SK-N-SH (cell line): ENCODE data around the gene EEF1G. TPM values are rescaled to one million over a fixed set of nuclear protein-coding genes. Genes with fewer than 3 reads are reported as not detected.

ENCODE experiments used
- CTCF ChIA-PET: fragments of 300-600, 350-600 bp; formaldehyde crosslinking; extraction: SDS; loops from one replicate; lab custom pipeline; 2021; lab: Yijun Ruan, JAX
- POLR2A ChIA-PET: fragments of 350-600 bp; sonication (Branson Sonifier 250); formaldehyde crosslinking; extraction: SDS; loops from one replicate; lab custom pipeline; 2020; ENCODE audit warnings: antibody characterized with exemption, inconsistent platforms; lab: Yijun Ruan, JAX
- DNase-seq: peaks from one replicate; pipeline ENCODE4 v3.0.0; 2012
- H2AFZ ChIP-seq: fragments of 200-600 bp; sonication (generic); 2 replicates; pipeline ENCODE4 v1.8.1; 2016; ENCODE audit warnings: antibody characterized with exemption, mild to moderate bottlenecking, low read depth
- H3F3A ChIP-seq: fragments of 200-600 bp; sonication (generic); replicated peaks from 2 replicates; pipeline ENCODE3; 2016; ENCODE audit warnings: antibody characterized with exemption, mild to moderate bottlenecking; ENCODE audit not compliant: insufficient read depth
- H3K27ac ChIP-seq, 2 experiments: fragments of 200-500 bp in 1 of 2; fragments of 200-600 bp in 1 of 2; sonication (Bioruptor generic) in 1 of 2; sonication (generic), shearing (Covaris generic) in 1 of 2; 2 replicates each; pipeline versions ENCODE4 v1.5.1 to v1.6.1; 2014 to 2016; ENCODE audit warnings: low read depth in 2 of 2, inconsistent platforms in 1 of 2, low read length in 1 of 2, mild to moderate bottlenecking in 1 of 2, mixed read lengths in 1 of 2
- H3K27me3 ChIP-seq: fragments of 200-600 bp; sonication (generic), shearing (Covaris generic); 2 replicates; pipeline ENCODE4 v1.6.1; 2016; ENCODE audit warnings: mixed run types; ENCODE audit not compliant: insufficient read depth
- H3K36me3 ChIP-seq, 2 experiments: fragments of 200-500 bp in 1 of 2; fragments of 200-600 bp in 1 of 2; sonication (Bioruptor generic) in 1 of 2; sonication (generic) in 1 of 2; replicated peaks in 1 of 2; 2 replicates each; pipeline versions ENCODE3 to v1.5.1; 2014 to 2016; ENCODE audit warnings: low read length in 1 of 2, mild to moderate bottlenecking in 1 of 2; ENCODE audit not compliant: insufficient read depth in 2 of 2, control insufficient read depth in 1 of 2
- H3K4me1 ChIP-seq, 2 experiments: fragments of 200-500 bp in 1 of 2; fragments of 200-600 bp in 1 of 2; sonication (Bioruptor generic) in 1 of 2; sonication (generic), shearing (Covaris generic) in 1 of 2; 2 replicates each; pipeline versions ENCODE4 v1.5.1 to v1.6.1; 2014 to 2016; ENCODE audit warnings: low read depth in 1 of 2, low read length in 1 of 2, mixed run types in 1 of 2; ENCODE audit not compliant: insufficient read depth in 2 of 2, control insufficient read depth in 1 of 2
- H3K4me2 ChIP-seq: fragments of 200-600 bp; sonication (generic), shearing (Covaris generic); 2 replicates; pipeline ENCODE4 v1.6.1; 2017; ENCODE audit warnings: mixed run types
- H3K4me3 ChIP-seq, 2 experiments: fragments of 200-500 bp in 1 of 2; fragments of 200-600 bp in 1 of 2; sonication (Bioruptor generic) in 1 of 2; sonication (generic), shearing (Covaris generic) in 1 of 2; 2 replicates each; pipeline versions ENCODE4 v1.5.1 to v1.8.1; 2014 to 2016; ENCODE audit warnings: low read depth in 2 of 2, inconsistent platforms in 1 of 2, low read length in 1 of 2, mild to moderate bottlenecking in 1 of 2, mixed read lengths in 1 of 2, moderate library complexity in 1 of 2
- H3K79me2 ChIP-seq: fragments of 200-600 bp; sonication (generic); 2 replicates; pipeline ENCODE4 v1.8.1; 2017; ENCODE audit warnings: mild to moderate bottlenecking; ENCODE audit not compliant: insufficient read depth
- H3K9ac ChIP-seq: fragments of 200-600 bp; sonication (generic); 2 replicates; pipeline ENCODE4 v1.6.1; 2017; ENCODE audit warnings: mixed run types
- H3K9me2 ChIP-seq: fragments of 200-600 bp; sonication (generic); 2 replicates; pipeline ENCODE4 v1.6.1; 2017; ENCODE audit warnings: mixed run types
- H3K9me3 ChIP-seq: fragments of 200-600 bp; sonication (generic); 2 replicates; pipeline ENCODE4 v1.6.1; 2017; ENCODE audit warnings: mixed run types, mild to moderate bottlenecking, moderate library complexity
- H4K20me1 ChIP-seq: fragments of 200-600 bp; sonication (generic); 2 replicates; pipeline ENCODE4 v1.6.1; 2017; ENCODE audit warnings: mild to moderate bottlenecking, mixed run types; ENCODE audit not compliant: insufficient read depth
- CHD2 ChIP-seq: fragments of 150-350 bp; IDR thresholded peaks from 2 replicates; pipeline ENCODE4 v1.6.1; 2018; ENCODE audit warnings: low read length; ENCODE audit not compliant: partially characterized antibody
- ELF1 ChIP-seq: IDR thresholded peaks from 2 replicates; pipeline ENCODE4 v1.4.0; 2012
- FOXM1 ChIP-seq: IDR thresholded peaks from 2 replicates; pipeline ENCODE4 v1.4.0; 2012; ENCODE audit warnings: low read depth, mild to moderate bottlenecking
- GABPA ChIP-seq: IDR thresholded peaks from 2 replicates; pipeline ENCODE4 v1.4.0; 2012; ENCODE audit warnings: low read depth, mild to moderate bottlenecking
- GATA2 ChIP-seq: sonication (generic); formaldehyde crosslinking; IDR thresholded peaks from 2 replicates; pipeline ENCODE4 v1.5.0; 2020; ENCODE audit warnings: mild to moderate bottlenecking, missing genetic modification reagents
- MXI1 ChIP-seq: IDR thresholded peaks from 2 replicates; pipeline ENCODE4 v1.6.1; 2012; ENCODE audit warnings: mild to moderate bottlenecking, low read depth, low read length, improper control_type of control experiment
- NFIC ChIP-seq: IDR thresholded peaks from 2 replicates; pipeline ENCODE4 v1.4.0; 2012; ENCODE audit warnings: borderline replicate concordance
- PBX3 ChIP-seq: IDR thresholded peaks from 2 replicates; pipeline ENCODE4; 2012
- POLR2AphosphoS5 ChIP-seq: IDR thresholded peaks from 2 replicates; pipeline ENCODE4 v1.6.1; 2012; ENCODE audit warnings: low read depth, low read length
- RCOR1 ChIP-seq: fragments of 150-350 bp; IDR thresholded peaks from 2 replicates; pipeline ENCODE4 v1.6.1; 2017; ENCODE audit warnings: antibody characterized with exemption, low read length
- RFX5 ChIP-seq: IDR thresholded peaks from 2 replicates; pipeline ENCODE4 v1.6.1; 2012; ENCODE audit warnings: mild to moderate bottlenecking, improper control_type of control experiment, low read length
- RXRA ChIP-seq: IDR thresholded peaks from 2 replicates; pipeline ENCODE4 v1.4.0; 2012; ENCODE audit warnings: low read depth, mild to moderate bottlenecking, borderline replicate concordance
- SIN3A ChIP-seq: IDR thresholded peaks from 2 replicates; pipeline ENCODE4 v1.6.1; 2012; ENCODE audit warnings: low read depth, mild to moderate bottlenecking, low read length, moderate library complexity, borderline replicate concordance
- TCF12 ChIP-seq: IDR thresholded peaks from 2 replicates; pipeline ENCODE4 v1.4.0; 2012
- YY1 ChIP-seq: IDR thresholded peaks from 2 replicates; pipeline ENCODE4 v1.4.0; 2012; ENCODE audit warnings: low read depth, mild to moderate bottlenecking
- WGBS: methylation state at CpG from one replicate; pipeline ENCODE4 v1.1.6; 2017; ENCODE audit warnings: low lambda C conversion rate; 5-methylcytosine and 5-hydroxymethylcytosine counted together
- polyA plus RNA-seq, 3 experiments: library from polyadenylated mRNA; depleted of rRNA; stranded (reverse); fragments of >200 nt; gene quantifications; 2 replicates each; pipeline ENCODE4 v1.2.3, GENCODE V29; 2012
- TF ChIP-seq, protein P1 (sequence below): fragments of 150-350 bp; IDR thresholded peaks from 2 replicates; pipeline ENCODE4 v1.6.1; 2017; ENCODE audit warnings: antibody characterized with exemption, low read length, low read depth, borderline replicate concordance
- TF ChIP-seq, protein P2 (sequence below): IDR thresholded peaks from 2 replicates; pipeline ENCODE4 v1.6.1; 2012; ENCODE audit warnings: mild to moderate bottlenecking, low read depth, low read length, moderate library complexity
- TF ChIP-seq, protein P3 (sequence below): fragments of 200-600 bp; sonication (generic); IDR thresholded peaks from 2 replicates; pipeline ENCODE4 v1.6.1; 2017; ENCODE audit warnings: antibody characterized with exemption, mild to moderate bottlenecking, moderate library complexity
- TF ChIP-seq, protein P4 (sequence below): fragments of 150-350 bp; IDR thresholded peaks from 2 replicates; pipeline ENCODE4 v1.6.1; 2016; ENCODE audit warnings: mild to moderate bottlenecking, low read depth, low read length

The EEF1G gene
- polyA plus RNA-seq, 1 of the 3 experiments (the other 2 are of a cell fraction) = 1,853 TPM

DNA sequence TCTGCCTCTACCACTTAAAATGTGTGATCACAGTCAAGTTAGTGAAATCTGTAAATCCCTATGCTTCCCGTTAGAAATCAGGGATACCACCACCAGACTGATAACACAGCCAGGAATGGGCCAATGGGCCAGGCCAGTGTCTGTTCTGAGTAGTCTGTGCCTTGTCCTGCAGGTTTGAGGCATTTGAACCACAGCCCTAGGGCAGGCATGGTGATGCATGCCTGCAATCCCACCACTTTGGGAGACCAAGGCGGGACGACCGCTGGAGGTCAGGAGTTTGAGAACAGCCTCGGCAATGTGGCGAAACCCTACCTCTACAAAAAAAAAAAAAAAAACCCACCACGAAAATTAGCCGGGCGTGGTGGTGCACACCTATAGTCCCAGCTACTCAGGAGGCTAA is 15.0 kb downstream of the EEF1G start:
- Histone ChIP-seq H3K79me2 (peaks cover 45% of the 10 kb centered on the region), H3K9ac (no peak overlapping the region), H4K20me1 (peaks cover 14% of the 10 kb centered on the region), H2AFZ (no peak overlapping the region), H3K9me3 (no peaks in the 10 kb centered on the region), H3K9me2 (no peaks in the 10 kb centered on the region), H3F3A (peaks cover 84% of the 10 kb centered on the region), H3K27me3 (no peaks in the 10 kb centered on the region), H3K4me2 (no peak overlapping the region), H3K4me1 (peaks cover 34 to 62% of the 10 kb centered on the region in 2 experiments), H3K4me3 (no peak overlapping the region), H3K36me3 (peaks cover 39 to 45% of the 10 kb centered on the region in 2 experiments), H3K27ac (no peak overlapping the region)
- no peak for DNase-seq
- 94% methylated on average over 9 of the region's 9 CpGs for WGBS
- TF ChIP-seq CHD2 = no peak
- TF ChIP-seq TCF12 = no peak
- TF ChIP-seq, protein P1, sequence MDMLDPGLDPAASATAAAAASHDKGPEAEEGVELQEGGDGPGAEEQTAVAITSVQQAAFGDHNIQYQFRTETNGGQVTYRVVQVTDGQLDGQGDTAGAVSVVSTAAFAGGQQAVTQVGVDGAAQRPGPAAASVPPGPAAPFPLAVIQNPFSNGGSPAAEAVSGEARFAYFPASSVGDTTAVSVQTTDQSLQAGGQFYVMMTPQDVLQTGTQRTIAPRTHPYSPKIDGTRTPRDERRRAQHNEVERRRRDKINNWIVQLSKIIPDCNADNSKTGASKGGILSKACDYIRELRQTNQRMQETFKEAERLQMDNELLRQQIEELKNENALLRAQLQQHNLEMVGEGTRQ = no peak
- no peak for TF ChIP-seq RXRA
- TF ChIP-seq MXI1 = no peak
- TF ChIP-seq FOXM1 = no peak
- no peak for TF ChIP-seq SIN3A
- TF ChIP-seq ELF1 = no peak
- TF ChIP-seq PBX3 = no peak
- TF ChIP-seq RFX5 = no peak
- no peak for TF ChIP-seq NFIC
- no peak for TF ChIP-seq YY1
- TF ChIP-seq GABPA = no peak
- TF ChIP-seq, protein P2, sequence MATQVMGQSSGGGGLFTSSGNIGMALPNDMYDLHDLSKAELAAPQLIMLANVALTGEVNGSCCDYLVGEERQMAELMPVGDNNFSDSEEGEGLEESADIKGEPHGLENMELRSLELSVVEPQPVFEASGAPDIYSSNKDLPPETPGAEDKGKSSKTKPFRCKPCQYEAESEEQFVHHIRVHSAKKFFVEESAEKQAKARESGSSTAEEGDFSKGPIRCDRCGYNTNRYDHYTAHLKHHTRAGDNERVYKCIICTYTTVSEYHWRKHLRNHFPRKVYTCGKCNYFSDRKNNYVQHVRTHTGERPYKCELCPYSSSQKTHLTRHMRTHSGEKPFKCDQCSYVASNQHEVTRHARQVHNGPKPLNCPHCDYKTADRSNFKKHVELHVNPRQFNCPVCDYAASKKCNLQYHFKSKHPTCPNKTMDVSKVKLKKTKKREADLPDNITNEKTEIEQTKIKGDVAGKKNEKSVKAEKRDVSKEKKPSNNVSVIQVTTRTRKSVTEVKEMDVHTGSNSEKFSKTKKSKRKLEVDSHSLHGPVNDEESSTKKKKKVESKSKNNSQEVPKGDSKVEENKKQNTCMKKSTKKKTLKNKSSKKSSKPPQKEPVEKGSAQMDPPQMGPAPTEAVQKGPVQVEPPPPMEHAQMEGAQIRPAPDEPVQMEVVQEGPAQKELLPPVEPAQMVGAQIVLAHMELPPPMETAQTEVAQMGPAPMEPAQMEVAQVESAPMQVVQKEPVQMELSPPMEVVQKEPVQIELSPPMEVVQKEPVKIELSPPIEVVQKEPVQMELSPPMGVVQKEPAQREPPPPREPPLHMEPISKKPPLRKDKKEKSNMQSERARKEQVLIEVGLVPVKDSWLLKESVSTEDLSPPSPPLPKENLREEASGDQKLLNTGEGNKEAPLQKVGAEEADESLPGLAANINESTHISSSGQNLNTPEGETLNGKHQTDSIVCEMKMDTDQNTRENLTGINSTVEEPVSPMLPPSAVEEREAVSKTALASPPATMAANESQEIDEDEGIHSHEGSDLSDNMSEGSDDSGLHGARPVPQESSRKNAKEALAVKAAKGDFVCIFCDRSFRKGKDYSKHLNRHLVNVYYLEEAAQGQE = no peak
- no peak for TF ChIP-seq RCOR1
- no peak for TF ChIP-seq GATA2 (CRISPR knock-in tag)
- no peak for TF ChIP-seq POLR2AphosphoS5
- TF ChIP-seq, protein P3, sequence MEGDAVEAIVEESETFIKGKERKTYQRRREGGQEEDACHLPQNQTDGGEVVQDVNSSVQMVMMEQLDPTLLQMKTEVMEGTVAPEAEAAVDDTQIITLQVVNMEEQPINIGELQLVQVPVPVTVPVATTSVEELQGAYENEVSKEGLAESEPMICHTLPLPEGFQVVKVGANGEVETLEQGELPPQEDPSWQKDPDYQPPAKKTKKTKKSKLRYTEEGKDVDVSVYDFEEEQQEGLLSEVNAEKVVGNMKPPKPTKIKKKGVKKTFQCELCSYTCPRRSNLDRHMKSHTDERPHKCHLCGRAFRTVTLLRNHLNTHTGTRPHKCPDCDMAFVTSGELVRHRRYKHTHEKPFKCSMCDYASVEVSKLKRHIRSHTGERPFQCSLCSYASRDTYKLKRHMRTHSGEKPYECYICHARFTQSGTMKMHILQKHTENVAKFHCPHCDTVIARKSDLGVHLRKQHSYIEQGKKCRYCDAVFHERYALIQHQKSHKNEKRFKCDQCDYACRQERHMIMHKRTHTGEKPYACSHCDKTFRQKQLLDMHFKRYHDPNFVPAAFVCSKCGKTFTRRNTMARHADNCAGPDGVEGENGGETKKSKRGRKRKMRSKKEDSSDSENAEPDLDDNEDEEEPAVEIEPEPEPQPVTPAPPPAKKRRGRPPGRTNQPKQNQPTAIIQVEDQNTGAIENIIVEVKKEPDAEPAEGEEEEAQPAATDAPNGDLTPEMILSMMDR = no peak
- TF ChIP-seq, protein P4, sequence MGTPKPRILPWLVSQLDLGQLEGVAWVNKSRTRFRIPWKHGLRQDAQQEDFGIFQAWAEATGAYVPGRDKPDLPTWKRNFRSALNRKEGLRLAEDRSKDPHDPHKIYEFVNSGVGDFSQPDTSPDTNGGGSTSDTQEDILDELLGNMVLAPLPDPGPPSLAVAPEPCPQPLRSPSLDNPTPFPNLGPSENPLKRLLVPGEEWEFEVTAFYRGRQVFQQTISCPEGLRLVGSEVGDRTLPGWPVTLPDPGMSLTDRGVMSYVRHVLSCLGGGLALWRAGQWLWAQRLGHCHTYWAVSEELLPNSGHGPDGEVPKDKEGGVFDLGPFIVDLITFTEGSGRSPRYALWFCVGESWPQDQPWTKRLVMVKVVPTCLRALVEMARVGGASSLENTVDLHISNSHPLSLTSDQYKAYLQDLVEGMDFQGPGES = no peak
- CTCF ChIA-PET = interaction anchor here (3.1 to 11.8 kb wide), 3 partner anchors 15 to 164 kb away, joined by 12 to 90 read pairs (median 51); no protein-coding TSS in a partner anchor
- POLR2A ChIA-PET = interaction anchor here (1.1 kb wide), 1 partner anchor 15 kb away, joined by 4 read pairs; no protein-coding TSS in a partner anchor
